ENCODE measurements around the gene NLE1. TPM values are rescaled to one million over a fixed set of nuclear protein-coding genes. Genes with fewer than 3 reads are reported as not detected.

Gene NLE1
- 100 to 1,000 TPM in 1 of 5 donors, 10 to 100 TPM in 1, 1 to 10 TPM in 2, not detected in 1; 7.7 to 208 (median 19.2) TPM for total RNA-seq
- 1 to 10 TPM; 6.2 to 9.2 (median 6.4) TPM for polyA plus RNA-seq
- long read RNA-seq, donor 1, partial matches to known transcripts: 0 of 1 reads
- long read RNA-seq, donor 1, other reads (novel, unspliced or antisense): 0 of 1 reads
- long read RNA-seq, donor 2: 0 reads
- long read RNA-seq, donor 3, full-length matches to known transcripts: 1 of 1 reads
- long read RNA-seq, donor 3, partial matches to known transcripts: 0 of 1 reads
- long read RNA-seq, donor 3, other reads (novel, unspliced or antisense): 0 of 1 reads
- long read RNA-seq, donor 4: 0 reads
- long read RNA-seq, donor 5, partial matches to known transcripts: 0 of 2 reads
- long read RNA-seq, donor 5, other reads (novel, unspliced or antisense): 0 of 2 reads
- long read RNA-seq, donor 6, full-length matches to known transcripts: 4 of 4 reads
- long read RNA-seq, donor 6, partial matches to known transcripts: 0 of 4 reads
- long read RNA-seq, donor 6, other reads (novel, unspliced or antisense): 0 of 4 reads
- long read RNA-seq, donor 7: 0 reads
- long read RNA-seq, donor 8, partial matches to known transcripts: 0 of 2 reads
- long read RNA-seq, donor 8, other reads (novel, unspliced or antisense): 0 of 2 reads
- long read RNA-seq, donor 9, partial matches to known transcripts: 0 of 2 reads
- long read RNA-seq, donor 9, other reads (novel, unspliced or antisense): 0 of 2 reads
- long read RNA-seq, donor 10: 0 reads

DNA sequence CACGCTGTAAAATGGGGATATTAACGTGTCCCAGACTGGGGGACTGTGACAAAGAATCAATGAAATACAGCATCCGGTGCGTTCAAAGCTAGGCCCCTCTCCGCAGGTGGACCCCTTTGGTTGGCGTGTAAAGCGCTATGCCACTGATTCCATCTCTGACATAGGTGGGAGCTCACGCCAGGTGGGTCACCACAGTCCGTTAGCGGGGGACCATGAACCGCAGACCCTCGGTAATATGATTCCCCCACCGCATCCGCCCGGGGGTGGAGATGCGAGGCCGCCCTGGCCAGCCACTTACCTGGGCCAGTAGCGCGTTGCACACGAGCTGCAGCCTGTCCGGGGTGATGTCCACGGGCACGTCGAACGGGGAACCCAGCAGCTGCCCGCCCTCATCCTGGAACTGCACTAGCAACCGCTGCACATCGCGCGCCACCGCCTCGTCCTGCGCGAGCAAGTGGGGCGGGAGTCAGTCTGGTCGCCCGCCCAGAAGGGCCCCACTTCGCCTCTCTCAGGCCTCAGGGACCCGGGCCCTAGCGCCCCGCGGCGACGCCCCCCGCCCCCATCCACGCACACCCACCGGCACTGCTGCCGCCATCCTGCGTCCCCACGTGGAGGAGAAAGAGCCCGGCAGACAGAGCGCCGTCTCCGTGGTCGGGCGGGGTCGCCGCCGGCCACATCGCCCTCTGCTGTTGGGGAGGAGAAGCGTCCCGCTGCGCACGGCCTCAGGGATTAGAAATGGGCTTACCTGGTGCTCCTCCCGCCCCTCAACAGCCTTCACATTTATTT is at the start of gene NLE1:
Gene NLE1 (minus strand): TSS at position 623 of the 786 bp plus-strand sequence. CDS start 28 bp downstream, at position 595.
- Histone ChIP-seq H3K9me3 (no peaks in the 10 kb centered on the region), H3K36me3 (peaks cover 6 to 31% (median 29%) of the 10 kb centered on the region in 4 donors), H3K27me3 (no peaks in the 10 kb centered on the region), H3K27ac (peak within 1 kb of the TSS in 3 of 5 donors; percentile 10 to 68 (median 58)), H3K4me1 (peaks cover 10 to 20% (median 18%) of the 10 kb centered on the region in 4 donors), H3K4me3 (peak within 1 kb of the TSS; percentile 73 to 100 (median 87))
- WGBS, 5 donors: 0 to 1% (median 0%) methylated on average over 12 to 65 of the region's 65 CpGs
- TF ChIP-seq CTCF (IDR thresholded peaks at IDR 0.05) (peak in 5 of 7 experiments; percentile 78 to 96 (median 94)), POLR2AphosphoS5 (IDR thresholded peaks at IDR 0.05) (peak in 2 of 3 donors; percentile 60 to 74), POLR2A (IDR thresholded peaks at IDR 0.05) (no peak), EP300 (IDR thresholded peaks at IDR 0.05) (no peak)
- intact Hi-C loops (cut with DNase I; ENCODE audit: low total_unique reads): no loop called here
- peak; percentile 81 to 95 for DNase-seq

GRCh38 chr17:35191001-35191695 is 49.0 kb upstream of the NLE1 start:
- 70 to 81% (median 76%) methylated on average over 11 of the region's 11 CpGs for WGBS, 5 donors
- Histone ChIP-seq H3K9me3 (peaks cover 0 to 7% (median 0%) of the 10 kb centered on the region in 4 donors), H3K27me3 (no peaks in the 10 kb centered on the region), H3K27ac (no peak overlapping the region), H3K4me3 (no peak overlapping the region), H3K4me1 (no peaks in the 10 kb centered on the region), H3K36me3 (no peaks in the 10 kb centered on the region)
- no peak for DNase-seq
- intact Hi-C loops (cut with DNase I; ENCODE audit: low total_unique reads): no loop called here
- TF ChIP-seq EP300 (IDR thresholded peaks at IDR 0.05) (no peak), POLR2A (IDR thresholded peaks at IDR 0.05) (no peak), CTCF (IDR thresholded peaks at IDR 0.05) (no peak), POLR2AphosphoS5 (IDR thresholded peaks at IDR 0.05) (no peak)

- no peak overlapping the region for H3K4me3 ChIP-seq
- H3K4me1 ChIP-seq: no peaks in the 10 kb centered on the region
- H3K9me3 ChIP-seq: no peaks in the 10 kb centered on the region
- no peak for TF ChIP-seq POLR2AphosphoS5 (IDR thresholded peaks at IDR 0.05)
- TF ChIP-seq POLR2A (IDR thresholded peaks at IDR 0.05): no peak
- TF ChIP-seq EP300 (IDR thresholded peaks at IDR 0.05): no peak
- no peak for TF ChIP-seq CTCF (IDR thresholded peaks at IDR 0.05)
- no peaks in the 10 kb centered on the region for H3K36me3 ChIP-seq
- 56 to 84% (median 72%) methylated on average over 3 of the region's 3 CpGs for WGBS, 5 donors
- no peak for DNase-seq
- intact Hi-C loops (cut with DNase I; ENCODE audit: low total_unique reads): no loop called here
- no peak overlapping the region for H3K27ac ChIP-seq
- no peaks in the 10 kb centered on the region for H3K27me3 ChIP-seq
Observed at GRCh38 chr17:35189291-35189690, 47.2 kb upstream of the NLE1 start.
